Uterus (tissue), 4 donors: ENCODE data around the gene NDUFS2. TPM values are rescaled to one million over a fixed set of nuclear protein-coding genes. Genes with fewer than 3 reads are reported as not detected.

ENCODE experiments used
- DNase-seq, 2 donors: peaks; one replicate each; pipeline ENCODE4 v3.0.0-alpha.2; 2019 to 2020
- H3K27ac ChIP-seq, 2 donors: fragments of 200-600 bp; sonication (generic); 1 replicate in 1 of 2; 2 replicates in 1 of 2; pipeline ENCODE4 v1.5.1; 2016 to 2018
- H3K27me3 ChIP-seq, 2 donors: fragments of 200-600 bp; sonication (generic); one replicate each; pipeline ENCODE4 v1.5.1; 2018 to 2019; ENCODE audit warnings: control low read depth in 1 of 2
- H3K36me3 ChIP-seq, 2 donors: fragments of 200-600 bp; sonication (generic); one replicate each; pipeline ENCODE4 v1.5.1; 2019; ENCODE audit warnings: control low read depth in 1 of 2
- H3K4me1 ChIP-seq, 2 donors: fragments of 200-600 bp; sonication (generic); one replicate each; pipeline ENCODE4 v1.5.1; 2018 to 2019; ENCODE audit warnings: control low read depth in 1 of 2
- H3K4me3 ChIP-seq, 2 donors: fragments of 200-600 bp; sonication (generic); 1 replicate in 1 of 2; 2 replicates in 1 of 2; pipeline ENCODE4 v1.5.1; 2018 to 2019; ENCODE audit warnings: mild to moderate bottlenecking in 1 of 2
- H3K9me3 ChIP-seq, 2 donors: fragments of 200-600 bp; sonication (generic); one replicate each; pipeline ENCODE4 v1.5.1; 2019; ENCODE audit warnings: control low read depth in 1 of 2
- POLR2A ChIP-seq, 2 donors: fragments of 450-650 bp; IDR thresholded peaks; one replicate each; pipeline ENCODE4 v1.6.1; 2016; ENCODE audit warnings: antibody characterized with exemption in 2 of 2, mild to moderate bottlenecking in 1 of 2, moderate library complexity in 1 of 2
- intact Hi-C: fragments of 100-400 bp; cut with DNase I; formaldehyde crosslinking; loops from one replicate; pipeline ENCODE4 v1.15.1; 2023; ENCODE audit warnings: low total_unique reads
- total RNA-seq, 4 donors: library from RNA; depleted of rRNA in 3 of 4; stranded (reverse); fragments of >200 nt in 3 of 4; gene quantifications; one replicate each; pipeline versions ENCODE4 v1.1.0 to v1.2.4, GENCODE V29; 2014 to 2023
- TF ChIP-seq, protein P1 (sequence below), 4 experiments: fragments of 200-600 bp in 2 of 4; fragments of 450-650 bp in 2 of 4; sonication (generic) in 2 of 4; IDR thresholded peaks; one replicate each; pipeline ENCODE4 v1.5.1; 2016 to 2019; ENCODE audit warnings: antibody characterized with exemption in 4 of 4, mild to moderate bottlenecking in 2 of 4, moderate library complexity in 1 of 4
- donor health status: DM: yes; HTN: yes; CAD: no.

The NDUFS2 gene
- total RNA-seq, 4 donors from 2014 or later, result 43.8 to 107 (median 93.9) TPM

DNA sequence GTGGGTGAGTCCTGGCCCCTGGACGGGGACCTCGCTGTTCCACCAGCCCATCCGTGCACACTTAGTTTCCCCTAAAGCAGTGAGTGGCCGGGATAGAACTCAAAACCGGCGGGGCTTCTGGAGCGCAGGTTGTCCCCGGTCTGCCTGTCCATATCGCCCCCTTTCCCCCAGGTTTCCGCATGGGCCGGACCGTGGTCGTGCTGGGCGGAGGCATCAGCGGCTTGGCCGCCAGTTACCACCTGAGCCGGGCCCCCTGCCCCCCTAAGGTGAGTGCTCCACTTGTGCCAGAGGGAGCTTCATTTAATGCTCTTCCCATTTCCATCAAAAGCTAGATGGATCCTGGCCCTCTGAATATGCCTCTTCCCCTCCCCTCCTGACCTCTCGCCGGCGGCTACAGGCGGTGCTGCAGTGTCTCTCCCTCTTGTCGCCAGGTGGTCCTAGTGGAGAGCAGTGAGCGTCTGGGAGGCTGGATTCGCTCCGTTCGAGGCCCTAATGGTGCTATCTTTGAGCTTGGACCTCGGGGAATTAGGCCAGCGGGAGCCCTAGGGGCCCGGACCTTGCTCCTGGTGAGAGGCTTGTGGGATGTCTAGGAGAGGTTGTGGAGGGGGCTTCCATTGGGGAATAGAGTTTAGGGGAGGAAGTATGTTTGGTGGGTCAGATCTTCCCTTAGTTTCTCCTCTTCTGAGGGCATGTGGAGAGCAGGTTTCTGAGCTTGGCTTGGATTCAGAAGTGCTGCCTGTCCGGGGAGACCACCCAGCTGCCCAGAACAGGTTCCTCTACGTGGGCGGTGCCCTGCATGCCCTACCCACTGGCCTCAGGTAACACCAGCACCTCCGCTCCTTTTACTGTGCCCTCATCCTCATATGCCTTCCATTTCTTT lies 35.3 kb upstream of the NDUFS2 start:
- no peak for TF ChIP-seq POLR2A (IDR thresholded peaks at IDR 0.05)
- TF ChIP-seq, protein P1, sequence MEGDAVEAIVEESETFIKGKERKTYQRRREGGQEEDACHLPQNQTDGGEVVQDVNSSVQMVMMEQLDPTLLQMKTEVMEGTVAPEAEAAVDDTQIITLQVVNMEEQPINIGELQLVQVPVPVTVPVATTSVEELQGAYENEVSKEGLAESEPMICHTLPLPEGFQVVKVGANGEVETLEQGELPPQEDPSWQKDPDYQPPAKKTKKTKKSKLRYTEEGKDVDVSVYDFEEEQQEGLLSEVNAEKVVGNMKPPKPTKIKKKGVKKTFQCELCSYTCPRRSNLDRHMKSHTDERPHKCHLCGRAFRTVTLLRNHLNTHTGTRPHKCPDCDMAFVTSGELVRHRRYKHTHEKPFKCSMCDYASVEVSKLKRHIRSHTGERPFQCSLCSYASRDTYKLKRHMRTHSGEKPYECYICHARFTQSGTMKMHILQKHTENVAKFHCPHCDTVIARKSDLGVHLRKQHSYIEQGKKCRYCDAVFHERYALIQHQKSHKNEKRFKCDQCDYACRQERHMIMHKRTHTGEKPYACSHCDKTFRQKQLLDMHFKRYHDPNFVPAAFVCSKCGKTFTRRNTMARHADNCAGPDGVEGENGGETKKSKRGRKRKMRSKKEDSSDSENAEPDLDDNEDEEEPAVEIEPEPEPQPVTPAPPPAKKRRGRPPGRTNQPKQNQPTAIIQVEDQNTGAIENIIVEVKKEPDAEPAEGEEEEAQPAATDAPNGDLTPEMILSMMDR (IDR thresholded peaks at IDR 0.05), result no peak
- no peaks in the 10 kb centered on the region for H3K36me3 ChIP-seq
- H3K4me1 ChIP-seq, result peaks cover 0 to 4% of the 10 kb centered on the region in 2 donors
- intact Hi-C loops, result no loop called here
- DNase-seq, result no peak
- H3K27me3 ChIP-seq, result no peaks in the 10 kb centered on the region
- peak overlapping the region; percentile 72 to 90 for H3K27ac ChIP-seq
- no peaks in the 10 kb centered on the region for H3K9me3 ChIP-seq
- peak overlapping the region; percentile 51 to 66 for H3K4me3 ChIP-seq

DNA sequence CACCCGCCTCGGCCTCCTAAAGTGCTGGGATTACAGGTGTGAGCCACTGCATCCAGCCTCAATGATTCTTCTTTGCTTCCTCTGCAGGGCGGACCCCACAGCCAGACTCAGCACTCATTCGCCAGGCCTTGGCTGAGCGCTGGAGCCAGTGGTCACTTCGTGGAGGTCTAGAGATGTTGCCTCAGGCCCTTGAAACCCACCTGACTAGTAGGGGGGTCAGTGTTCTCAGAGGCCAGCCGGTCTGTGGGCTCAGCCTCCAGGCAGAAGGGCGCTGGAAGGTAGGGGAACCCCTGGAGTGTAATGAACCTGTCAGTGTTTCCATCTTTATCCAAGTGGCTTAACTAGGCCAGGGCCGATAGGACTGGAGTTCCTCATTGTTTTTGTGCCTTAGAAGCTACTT lies 33.3 kb upstream of the NDUFS2 start:
- Histone ChIP-seq H3K27ac (no peak overlapping the region), H3K9me3 (no peaks in the 10 kb centered on the region), H3K36me3 (no peaks in the 10 kb centered on the region), H3K4me1 (peaks cover 0 to 12% of the 10 kb centered on the region in 2 donors), H3K27me3 (no peaks in the 10 kb centered on the region), H3K4me3 (no peak overlapping the region)
- intact Hi-C loops, result no loop called here
- no peak for DNase-seq
- no peak for TF ChIP-seq POLR2A (IDR thresholded peaks at IDR 0.05)
- TF ChIP-seq, protein P1 (IDR thresholded peaks at IDR 0.05), result no peak

DNA sequence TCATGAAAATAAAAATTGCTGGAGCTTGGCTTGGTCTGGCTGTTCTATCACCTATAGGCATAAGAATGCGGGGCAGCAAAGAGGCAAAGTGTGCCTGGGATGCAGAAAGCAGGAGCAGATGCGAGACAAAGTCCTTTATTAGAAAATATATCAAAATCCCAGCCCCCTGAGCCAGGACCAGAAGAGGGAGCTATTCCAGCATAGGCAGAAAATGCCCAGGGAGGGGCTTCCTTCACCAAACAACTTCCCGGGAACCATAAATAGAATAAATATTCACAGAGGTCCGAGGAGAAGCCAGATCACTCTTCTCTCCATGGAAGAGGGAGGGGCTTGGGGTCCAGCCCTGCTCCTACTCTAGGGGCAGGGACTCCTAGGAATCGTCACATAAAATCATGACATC lies 31.0 kb upstream of the NDUFS2 start:
- Histone ChIP-seq H3K4me1 (peaks cover 0 to 17% of the 10 kb centered on the region in 2 donors), H3K27me3 (no peaks in the 10 kb centered on the region), H3K27ac (no peak overlapping the region), H3K36me3 (no peaks in the 10 kb centered on the region), H3K4me3 (no peak overlapping the region), H3K9me3 (no peaks in the 10 kb centered on the region)
- TF ChIP-seq POLR2A (IDR thresholded peaks at IDR 0.05), result no peak
- TF ChIP-seq, protein P1 (IDR thresholded peaks at IDR 0.05), result no peak
- DNase-seq, result no peak
- intact Hi-C loops, result no loop called here

DNA sequence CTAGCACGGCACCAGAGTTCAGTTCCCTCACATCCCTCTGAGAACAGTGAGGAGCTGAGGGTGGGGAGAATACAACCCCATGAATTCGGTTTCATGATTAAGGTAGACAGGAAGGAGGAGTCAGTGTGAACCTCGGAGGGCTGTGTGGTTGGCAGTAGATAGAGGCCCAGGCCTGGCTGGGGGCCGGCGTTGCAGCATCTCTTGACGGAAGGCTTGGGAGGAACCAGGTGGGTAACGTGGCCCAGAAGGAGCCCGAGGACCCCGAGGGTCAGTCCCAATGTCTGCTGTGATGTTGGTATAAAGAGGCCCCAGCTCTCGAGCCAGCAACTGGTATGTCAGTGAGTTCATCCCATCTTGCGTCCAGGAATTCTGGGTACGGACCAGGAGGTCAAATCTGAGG lies 30.5 kb upstream of the NDUFS2 start:
- Histone ChIP-seq H3K27ac (no peak overlapping the region), H3K27me3 (no peaks in the 10 kb centered on the region), H3K36me3 (no peaks in the 10 kb centered on the region), H3K4me1 (peaks cover 0 to 20% of the 10 kb centered on the region in 2 donors), H3K4me3 (no peak overlapping the region), H3K9me3 (no peaks in the 10 kb centered on the region)
- intact Hi-C loops, result no loop called here
- no peak for TF ChIP-seq POLR2A (IDR thresholded peaks at IDR 0.05)
- TF ChIP-seq, protein P1 (IDR thresholded peaks at IDR 0.05), result no peak
- DNase-seq, result no peak

DNA sequence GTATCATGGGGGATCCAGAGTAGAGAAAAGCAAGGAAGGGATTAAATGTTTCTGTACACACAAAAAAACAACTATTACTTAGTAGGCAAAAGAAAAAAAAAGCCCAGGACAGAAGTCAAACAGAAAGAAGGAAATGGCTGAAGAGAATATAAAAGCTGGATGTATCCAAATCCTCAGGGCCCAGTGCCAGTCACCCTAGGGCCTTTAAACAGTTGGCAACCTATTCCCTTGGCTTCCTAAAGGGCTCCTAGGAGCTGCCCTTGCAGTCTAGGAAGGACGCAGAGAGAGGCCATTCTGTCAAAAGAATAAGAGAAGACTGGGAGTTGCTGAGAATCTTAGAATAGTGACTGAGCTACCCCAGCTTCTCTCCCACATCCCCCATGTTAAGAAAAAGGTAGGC lies 29.8 kb upstream of the NDUFS2 start:
- H3K4me1 ChIP-seq, result peaks cover 0 to 20% of the 10 kb centered on the region in 2 donors
- no peaks in the 10 kb centered on the region for H3K36me3 ChIP-seq
- no peaks in the 10 kb centered on the region for H3K27me3 ChIP-seq
- peak overlapping the region in 1 of 2 donors; percentile 32 for H3K27ac ChIP-seq
- H3K4me3 ChIP-seq, result no peak overlapping the region
- H3K9me3 ChIP-seq, result no peaks in the 10 kb centered on the region
- DNase-seq, result no peak
- intact Hi-C loops, result no loop called here
- no peak for TF ChIP-seq POLR2A (IDR thresholded peaks at IDR 0.05)
- TF ChIP-seq, protein P1 (IDR thresholded peaks at IDR 0.05), result no peak
